Activated CD4-positive, alpha-beta T cell treated with anti-CD3 and anti-CD28 coated beads, Interleukin-2, Interleukin-6, amounts not matched to agents 100 ng/mL and 50 ng/mL, durations not matched to agents 16 hours and 8 hours (primary cell): Measurements from ENCODE around the gene SRRM3.
"Not testable (repeated sequence)": the region's sequence is repeated elsewhere in the genome, so short reads cannot be mapped to it uniquely, and the experiment has no call there.

ENCODE experiments used
- DNase-seq: peaks from one replicate; pipeline ENCODE4 v3.0.0-alpha.2; 2020

The SRRM3 gene

DNA sequence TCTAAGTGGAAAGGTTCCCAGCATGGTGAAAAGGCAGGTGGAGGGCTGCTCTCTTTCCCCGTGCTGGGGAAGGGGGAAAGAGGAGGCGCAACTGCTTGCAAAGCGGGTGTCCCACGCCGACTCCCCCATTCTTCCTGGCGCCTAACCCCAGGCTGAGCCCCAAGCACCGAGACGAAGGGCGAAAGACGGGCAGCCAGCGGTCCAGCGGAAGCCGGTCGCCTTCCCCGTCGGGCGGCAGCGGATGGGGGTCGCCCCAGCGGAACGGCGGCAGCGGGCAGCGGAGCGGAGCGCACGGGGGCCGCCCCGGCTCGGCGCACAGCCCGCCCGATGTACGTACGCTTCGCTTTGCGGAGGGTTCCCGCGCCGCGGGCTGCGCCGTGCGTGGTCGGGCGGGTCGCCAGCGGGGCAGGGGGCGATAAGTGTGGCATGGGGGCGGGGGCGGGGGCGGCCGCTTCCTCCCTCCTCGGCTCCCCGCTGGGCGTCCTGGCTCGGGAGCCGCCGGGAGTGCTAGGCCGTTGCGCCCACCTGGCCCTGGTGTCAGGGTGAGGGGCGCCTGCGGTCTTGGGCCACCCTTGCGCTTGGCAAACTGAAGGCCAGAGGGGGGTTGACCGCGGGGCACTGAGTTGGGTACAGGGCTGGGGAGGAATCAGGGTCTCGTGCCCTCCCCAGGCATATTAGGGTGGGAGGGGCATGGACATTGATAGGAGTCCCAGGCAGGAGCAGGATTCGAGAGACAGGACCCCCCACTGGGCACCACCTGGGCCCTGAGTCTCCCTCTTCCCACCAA, 65.6 kb downstream of the SRRM3 start:
- no peak for DNase-seq

DNA sequence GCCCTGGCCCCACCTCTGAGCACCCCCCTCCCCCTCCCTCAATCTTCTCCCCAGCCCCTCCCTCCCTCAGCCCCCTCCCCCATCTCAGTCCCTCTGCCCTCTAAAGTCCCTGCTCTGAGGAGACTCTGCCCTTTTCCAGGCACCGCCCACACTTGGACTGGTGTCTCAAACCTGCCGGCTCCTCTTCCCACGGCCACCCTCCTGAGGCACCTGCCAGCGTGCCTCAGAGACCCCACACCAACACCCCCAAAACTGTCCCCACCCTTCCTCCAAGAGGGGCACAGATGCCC, 66.1 kb downstream of the SRRM3 start:
- DNase-seq = no peak

DNA sequence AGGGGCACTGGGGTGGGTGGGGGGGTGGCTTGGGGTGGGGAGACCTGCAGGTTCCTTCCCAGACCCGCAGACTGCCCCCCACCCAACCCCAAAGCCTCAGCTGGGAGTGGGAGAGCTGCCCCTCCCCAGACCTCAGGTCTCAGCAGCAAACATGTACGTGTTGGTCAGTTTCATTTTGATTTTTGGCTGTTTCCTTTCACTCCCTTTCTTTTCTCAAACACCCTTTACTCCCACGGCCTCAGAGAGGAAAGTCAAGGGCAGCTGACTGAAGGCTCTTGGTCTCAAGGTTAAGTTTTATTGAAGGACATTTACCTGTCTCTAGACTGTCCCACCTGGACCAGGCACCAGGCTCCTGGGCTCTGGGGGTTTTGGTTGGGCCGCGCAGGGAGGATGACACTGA, 66.7 kb downstream of the SRRM3 start:
- no peak for DNase-seq

DNA sequence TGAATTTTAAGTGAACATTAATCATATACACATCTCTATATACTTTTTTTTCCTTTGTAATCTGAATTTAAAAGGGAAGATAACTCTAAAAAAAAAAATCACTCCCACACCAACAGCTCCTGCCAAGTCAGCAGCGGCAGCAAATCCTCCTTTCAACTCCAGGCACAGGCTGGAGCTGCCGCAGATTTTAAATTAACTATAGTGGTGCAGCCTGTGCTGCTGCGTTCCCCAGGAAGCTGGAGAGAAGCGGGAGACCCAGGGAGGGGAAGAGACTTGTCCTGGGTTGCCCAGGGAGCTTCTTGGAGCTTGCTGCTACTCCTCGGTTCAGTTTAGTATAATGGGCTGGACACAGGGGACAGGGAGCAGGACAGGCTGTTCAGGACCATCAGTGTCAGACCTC, 68.2 kb downstream of the SRRM3 start:
- DNase-seq = no peak

DNA sequence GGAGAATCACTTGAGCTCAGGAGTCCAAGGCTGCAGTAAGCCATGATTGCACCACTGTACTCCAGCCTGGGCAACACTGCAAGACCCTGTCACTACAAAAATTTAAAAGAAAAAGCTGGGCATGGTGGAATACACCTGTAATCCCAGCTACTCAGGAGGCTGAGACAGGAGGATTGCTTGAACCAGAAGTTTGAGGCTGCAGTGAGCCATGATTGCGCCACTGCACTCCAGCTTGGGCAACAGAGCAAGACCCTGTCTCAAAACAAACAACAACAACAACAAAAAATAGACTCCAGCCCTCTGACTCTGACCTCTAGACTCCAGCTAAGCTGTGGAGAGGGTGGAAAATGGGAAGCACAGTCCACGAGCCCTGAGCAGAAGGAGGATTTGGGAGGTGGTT, 69.7 kb downstream of the SRRM3 start:
- not testable (repeated sequence) for DNase-seq

DNA sequence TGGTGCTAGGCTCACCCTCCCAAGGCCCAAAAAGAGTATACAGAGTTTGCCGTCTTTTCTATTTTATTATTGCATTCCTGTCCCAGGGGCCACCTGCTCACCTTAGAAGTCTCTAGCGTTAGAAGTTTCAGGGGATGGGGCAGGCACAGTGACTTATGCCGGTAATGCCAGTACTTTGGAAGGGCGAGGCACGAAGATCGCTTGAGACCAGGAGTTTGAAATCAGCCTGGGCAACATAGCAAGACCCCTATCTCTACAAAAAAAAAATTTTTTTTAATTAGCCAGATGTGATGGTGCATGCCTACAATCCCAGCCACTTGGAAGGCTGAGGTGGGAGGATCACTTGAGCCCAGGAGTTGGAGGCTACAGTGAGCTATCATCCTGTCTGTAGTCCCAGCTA, 70.4 kb downstream of the SRRM3 start:
- DNase-seq = no peak

DNA sequence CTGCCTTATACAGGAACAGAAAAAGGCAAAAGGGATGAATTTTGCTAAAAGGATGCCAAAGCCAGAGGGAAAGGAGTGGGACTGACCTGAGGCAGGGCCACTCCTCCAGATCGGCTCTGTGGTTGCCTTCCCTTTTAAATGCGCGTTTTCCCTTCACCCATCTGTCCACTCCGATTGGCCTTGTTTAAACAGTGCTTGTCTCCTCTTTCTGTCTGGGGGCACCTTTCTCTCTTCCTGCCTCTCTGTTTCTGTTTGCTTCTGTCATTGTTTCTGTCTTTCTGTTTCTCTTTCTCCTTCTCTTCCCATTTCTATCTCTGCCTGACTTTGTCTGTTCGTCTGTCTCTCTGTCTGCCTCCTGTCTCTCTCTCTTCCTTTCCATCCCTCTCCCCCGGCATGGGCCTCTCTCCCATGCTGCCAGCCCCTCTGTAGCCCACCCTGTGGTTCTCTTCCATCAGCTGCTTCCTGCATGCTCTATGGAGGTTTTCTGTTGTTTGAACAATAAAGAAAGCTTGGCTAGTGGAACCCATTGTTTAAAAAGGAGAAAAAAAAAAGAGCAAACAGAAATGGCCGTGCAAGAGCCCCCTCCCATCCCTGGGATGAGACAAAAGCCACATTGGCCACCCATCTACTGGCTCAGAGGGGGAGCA, 71.3 kb downstream of the SRRM3 start:
- no peak for DNase-seq

DNA sequence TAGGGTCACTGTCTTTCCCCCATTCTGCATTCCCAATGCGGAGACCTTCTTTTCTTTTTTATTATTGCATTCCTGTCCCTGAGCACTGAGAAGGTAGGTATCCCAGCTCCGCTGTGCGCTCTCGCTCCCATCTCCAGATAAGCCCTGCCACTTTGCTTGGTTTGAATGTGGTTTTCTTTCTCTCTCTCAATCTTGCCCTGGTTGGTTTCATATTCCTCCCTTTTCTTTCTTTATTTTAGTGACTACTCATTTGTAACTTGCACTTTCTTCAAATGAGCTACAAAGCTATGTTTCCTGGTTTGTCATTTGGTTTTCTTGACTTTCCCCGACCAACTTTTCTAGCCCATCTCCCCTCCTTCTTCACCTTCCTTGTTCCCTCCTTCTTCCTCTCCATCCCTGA, 71.8 kb downstream of the SRRM3 start:
- no peak for DNase-seq

DNA sequence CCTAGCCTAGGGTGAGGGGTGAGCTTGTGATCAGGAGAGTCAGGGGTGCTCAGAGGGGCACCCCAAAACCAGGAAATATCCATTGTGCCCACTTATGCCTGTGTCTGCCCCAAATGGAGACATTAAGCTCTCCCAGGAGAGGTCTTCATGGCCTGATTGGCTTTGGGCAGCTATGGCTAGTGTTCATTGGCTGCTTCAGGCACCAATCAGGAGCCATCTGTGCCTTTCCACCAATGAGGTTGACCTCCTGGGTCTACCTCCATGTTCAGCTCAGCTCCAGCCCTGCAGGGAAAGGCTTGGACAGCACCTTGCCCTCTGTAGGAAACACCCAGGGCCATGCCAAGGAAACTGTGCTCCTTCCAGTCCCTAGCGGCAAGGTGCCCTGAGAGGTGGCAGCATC, 76.8 kb downstream of the SRRM3 start:
- DNase-seq = no peak

DNA sequence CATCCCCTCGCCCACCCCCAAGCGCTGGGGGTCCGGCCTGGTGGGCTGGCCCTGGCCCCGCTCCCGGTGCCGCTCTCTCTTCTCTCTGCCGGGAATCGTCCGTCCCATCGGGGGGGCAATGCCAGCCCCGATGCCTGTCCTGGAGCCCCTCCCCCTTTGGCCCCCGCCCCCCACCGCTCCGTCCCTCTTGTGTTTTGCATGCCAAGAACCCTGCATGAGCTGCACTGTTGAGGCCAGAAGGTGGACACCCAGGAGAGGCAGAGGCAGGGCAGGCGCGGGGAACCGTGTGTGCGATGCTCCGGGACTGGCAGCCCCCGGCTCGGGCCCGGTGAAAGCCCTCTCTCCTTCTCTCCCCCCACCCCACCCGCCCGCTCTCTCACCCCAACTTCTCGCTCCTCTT, 78.7 kb downstream of the SRRM3 start:
- DNase-seq = no peak

DNA sequence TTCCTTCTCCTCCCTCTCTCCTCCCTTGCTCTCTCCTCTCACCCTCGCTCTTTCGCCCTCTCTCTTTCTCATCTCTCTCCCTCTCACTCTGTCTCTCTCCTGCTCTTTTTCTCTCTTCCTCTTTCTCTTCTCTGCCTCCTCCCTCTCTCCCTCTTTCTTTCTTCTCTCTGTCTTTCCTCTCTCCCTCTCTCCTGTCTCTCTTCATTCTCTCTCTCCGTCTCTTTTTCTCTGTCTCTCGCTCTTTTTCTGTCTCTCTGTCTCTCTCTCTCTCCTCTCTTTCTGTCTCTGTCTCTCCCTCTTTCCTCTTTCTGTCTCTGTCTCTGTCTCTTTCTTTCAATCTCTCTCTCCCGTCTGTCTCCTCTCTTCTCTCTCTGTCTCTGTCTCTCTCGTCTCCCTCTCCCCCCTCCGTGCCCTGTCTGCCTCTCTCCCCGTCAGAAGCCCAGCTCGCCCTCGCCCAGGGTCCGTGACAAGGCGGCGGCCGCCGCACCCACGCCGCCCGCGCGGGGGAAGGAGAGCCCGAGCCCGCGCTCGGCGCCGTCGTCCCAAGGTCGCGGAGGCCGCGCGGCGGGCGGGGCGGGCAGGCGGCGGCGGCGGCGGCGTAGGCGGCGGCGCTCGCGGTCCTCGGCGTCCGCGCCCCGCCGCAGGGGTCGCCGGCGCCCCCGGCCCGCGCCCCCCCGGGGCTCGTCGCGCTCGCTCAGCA, 79.5 kb downstream of the SRRM3 start:
- no peak for DNase-seq

DNA sequence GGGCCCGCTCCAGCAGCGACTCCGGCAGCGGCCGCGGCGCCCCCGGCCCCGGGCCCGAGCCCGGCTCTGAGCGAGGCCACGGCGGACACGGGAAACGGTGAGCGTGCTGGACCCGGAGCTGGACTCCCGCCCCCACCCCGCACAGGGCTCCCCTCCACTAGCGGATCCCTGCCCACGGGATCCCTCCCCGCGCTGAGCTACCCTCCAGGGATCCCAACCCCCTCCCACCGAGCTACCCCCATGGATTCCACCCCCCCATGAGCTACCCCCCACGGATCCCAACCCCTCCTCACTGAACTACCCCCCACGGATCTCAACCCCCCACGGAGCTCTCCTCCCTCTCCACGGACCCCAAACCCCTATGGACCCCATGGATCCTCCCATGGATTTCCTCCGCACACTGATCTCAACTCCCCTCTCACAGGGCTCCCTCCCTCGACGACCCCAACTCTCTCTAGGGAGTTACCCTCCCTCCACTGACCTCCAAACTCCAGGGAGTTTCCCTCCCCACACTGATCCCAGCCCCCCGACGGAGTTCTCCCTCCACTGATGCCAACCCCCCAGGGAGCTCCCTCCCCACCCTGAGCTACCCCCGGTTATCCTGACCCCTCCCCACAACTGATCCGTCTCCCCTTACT, 80.1 kb downstream of the SRRM3 start:
- no peak for DNase-seq

DNA sequence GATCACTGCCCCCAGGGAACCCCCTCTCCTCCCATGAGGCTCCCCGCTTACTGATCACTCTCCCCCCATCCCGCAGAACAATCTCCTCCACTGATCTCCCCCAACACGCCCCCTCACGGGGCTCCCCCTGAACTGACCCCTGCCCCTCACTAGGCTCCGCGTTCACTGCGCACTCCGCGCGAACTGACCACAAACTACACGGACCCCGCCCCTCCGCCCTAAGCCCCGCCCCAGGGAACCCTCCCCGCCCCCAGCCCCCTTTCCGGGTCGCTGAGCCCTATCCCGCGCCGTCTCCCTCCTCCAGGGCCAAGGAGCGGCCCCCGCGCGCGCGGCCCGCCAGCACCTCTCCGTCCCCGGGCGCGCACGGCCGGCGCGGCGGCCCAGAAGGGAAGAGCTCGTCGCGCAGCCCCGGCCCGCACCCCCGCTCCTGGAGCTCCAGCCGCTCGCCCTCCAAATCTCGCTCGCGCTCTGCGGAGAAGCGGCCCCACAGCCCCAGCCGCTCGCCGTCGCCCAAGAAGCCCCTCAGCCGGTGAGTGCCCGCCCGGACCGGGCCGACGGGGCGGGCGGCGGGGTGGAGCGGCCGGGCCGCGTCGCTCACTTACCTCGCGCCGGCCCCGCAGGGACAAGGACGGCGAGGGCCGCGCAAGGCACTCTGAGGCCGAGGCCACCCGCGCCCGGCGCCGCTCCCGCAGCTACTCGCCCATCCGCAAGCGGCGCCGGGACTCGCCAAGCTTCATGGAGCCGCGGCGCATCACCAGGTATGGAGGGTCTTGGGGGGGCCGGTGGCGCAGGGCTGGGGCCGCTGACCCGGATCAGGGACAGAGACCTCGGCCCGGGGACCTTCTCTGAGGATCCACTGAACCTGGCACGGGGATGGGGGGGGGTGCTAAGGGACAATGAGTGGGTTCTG, 80.9 kb downstream of the SRRM3 start:
- no peak for DNase-seq

DNA sequence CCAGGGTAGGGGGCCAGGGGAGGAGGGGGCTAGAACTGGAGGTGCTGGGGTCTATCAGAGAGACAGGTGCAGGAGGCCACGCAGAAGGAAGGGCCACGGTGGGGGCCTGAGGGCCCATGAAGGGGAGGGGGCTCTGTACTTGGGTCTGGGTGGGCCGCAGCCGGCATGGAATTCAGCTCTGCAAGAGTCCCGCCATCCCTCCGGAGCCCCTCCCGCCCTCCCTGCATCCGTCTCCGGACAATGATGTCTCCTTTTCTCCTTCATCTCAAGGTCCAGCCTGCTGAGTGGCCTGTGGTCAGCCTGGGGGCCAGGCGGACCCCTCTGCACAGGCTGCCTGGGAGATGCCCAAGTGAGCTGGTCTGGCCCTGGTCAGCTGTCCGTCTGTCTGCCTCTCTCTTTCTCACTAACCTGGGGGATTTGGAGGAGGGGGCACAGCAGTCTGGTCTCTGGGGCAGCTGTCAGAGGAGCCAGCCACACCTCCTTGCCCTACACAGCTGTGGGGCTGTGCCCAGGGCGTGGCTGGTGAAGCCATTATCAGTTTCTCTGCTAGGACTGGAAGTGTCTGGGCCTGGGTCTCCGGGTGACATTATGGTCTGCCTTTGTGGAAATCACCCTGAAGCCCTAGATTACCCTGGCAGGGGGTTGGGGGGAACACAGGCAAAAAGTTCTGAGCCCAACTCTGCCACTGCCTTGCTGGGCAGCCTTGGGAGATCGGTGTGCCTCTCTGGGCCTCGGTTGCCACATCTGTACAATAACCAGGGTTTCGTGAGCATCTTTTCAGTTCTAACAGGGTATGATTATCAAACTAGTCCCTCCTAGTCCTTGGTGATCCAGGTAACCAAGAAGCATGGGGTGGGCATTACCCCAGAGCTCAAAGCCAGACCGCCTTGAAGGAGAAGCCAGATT, 81.8 kb downstream of the SRRM3 start:
- DNase-seq = no peak

DNA sequence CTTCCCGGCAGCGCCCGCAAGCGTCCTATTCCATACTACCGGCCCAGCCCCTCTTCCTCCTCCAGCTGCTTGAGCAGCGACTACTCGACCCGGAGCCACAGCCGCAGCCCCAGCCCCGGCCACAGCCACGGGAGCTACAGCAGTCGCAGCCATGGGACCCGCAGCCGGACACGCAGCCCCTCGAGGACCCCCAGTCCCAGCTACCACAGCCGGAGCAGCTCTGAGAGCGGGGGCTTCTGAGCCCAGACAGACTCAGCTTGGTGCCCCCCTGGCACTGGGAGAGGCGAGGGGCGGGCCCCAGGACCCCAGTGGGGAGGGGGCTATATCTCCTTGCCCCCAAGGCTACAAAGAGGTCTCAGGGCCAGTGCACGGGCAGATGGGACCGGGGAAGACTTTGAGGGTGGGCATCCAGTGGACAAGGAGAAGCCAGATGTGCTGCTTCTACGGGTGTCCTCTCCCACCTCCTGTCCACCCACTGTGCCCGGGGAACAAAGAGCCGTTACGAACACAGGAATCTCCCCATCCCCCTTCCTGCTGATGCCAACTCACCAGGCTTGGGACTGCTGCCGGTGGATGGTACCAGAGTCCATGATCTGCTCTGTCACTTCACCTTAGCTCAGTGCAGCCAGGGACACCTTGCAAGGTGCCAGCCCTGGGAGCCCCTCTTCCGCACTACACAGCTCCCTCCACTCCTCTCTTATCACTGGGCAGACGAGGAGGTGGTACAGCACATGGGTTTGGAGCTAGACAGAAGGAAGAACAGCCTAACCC, 84.1 kb downstream of the SRRM3 start:
- no peak for DNase-seq

DNA sequence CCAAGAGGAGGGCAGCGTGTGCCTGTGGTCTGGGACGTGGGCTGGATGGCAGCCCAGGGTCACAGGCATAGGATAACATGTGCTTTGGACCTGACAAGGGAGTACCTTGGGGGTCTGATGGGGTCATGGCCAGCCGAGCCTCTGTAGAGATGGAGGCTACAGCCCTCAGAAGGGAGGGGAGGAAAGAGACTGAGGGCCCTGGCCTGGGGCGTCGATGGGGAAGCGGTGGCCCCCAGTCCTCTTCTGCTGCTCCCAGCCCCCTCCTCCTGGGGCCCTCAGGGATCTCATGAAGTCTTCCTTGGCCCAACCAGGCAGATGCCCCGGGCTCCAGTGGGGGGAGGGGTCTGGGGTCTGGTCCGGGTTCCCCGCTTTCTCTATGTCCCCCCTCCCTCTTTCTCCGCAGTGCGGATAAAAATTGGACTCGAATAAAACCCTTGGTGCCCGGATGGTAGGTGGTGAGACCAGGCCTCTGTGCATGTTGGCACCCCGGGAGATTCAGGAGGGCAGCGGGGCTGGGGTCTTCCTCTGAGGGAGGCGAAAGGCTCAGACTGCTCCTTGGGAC, 85.2 kb downstream of the SRRM3 start:
- DNase-seq = no peak

DNA sequence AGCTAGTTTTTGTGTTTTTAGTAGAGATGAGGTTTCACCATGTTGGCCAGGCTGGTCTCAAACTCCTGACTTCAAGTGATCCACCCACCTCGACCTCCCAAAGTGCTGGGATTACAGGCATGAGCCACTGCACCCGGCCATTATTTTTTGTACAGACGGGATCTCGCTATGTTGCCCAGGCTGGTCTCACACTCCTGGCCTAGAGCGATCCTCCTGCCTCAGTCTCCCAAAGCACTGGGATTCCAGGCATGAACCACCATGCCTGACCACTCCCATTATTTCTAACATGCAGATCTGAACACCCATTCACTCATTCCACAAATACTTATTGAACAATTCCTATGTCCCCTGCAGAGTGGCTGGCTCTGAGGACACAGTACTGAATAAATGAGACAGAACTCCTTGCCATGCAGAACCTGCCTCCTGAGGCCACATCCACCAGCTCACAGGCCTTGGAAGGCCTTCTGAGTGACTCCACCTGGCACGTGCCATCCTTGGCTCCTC, 89.2 kb downstream of the SRRM3 start:
- DNase-seq = not testable (repeated sequence)

DNA sequence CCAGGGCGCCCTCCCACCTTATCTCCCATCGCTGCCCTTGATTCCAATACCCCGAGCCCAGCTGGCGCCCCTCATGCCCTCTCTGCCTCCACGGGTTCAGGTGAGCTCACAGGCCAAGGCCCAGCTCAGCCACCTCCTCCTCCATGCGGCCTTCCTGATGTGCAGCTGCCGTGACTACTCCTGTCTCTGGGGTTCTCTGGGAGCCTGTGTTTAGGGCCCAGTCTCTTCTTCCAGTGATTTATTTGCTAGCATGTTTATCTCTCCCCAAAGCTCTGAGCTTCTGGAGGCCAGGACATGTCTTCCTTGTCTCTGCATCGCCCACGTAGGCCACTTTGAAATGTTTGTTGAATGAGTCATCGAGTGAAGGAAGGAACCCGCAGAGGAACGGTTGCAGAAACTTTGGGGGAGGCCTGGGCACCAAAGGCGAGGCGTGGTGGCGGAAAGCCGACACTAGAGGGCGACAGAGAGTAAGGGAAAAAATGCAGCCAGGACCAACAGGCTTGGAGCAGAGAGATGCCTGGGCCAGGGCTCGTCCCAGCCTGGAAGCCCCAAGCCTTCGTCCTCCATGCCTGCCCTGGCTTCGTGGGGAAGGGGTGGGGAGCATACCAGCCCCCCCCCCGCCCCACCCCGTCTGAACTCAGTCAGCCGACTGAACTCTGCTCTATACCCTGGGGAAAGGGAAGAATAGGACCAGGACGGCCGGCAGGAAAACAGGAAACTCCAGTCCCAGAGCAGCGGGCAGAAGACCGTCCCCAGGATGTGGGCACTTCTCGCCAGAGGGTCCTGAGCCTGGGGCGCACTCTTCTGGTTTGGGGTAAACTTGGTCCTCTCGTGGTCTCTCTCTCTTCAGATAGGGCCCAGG, 89.9 kb downstream of the SRRM3 start:
- DNase-seq = peak; percentile 96

DNA sequence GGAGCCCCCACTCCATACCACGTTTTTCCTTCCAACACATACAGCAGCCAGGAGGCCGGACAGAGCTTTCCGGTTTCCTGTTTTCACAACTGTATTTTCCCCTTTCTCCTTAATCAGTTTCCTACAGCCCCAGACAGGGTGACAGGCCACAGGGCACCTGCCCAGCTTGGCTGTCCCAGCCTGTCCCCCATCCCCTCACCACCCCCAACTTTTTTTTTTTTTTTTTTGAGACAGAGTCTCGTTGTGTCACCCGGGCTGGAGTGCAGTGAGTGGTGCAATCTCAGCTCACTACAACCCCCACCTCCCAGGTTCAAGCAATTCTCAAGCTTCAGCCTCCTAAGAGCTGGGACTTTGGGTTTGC, 90.5 kb downstream of the SRRM3 start:
- DNase-seq = no peak
